Ovary (tissue), 9 donors: ENCODE results near the gene EVI2A. TPM values are rescaled to one million over a fixed set of nuclear protein-coding genes. Genes with fewer than 3 reads are reported as not detected.

Source experiments
- DNase-seq, 5 donors: peaks; one replicate each; pipeline ENCODE4 v3.0.0-alpha.2; 2019 to 2020
- H3K27ac ChIP-seq, 2 donors: fragments of 200-600 bp; one replicate each; pipeline versions ENCODE4 v1.5.1 to v1.8.0; 2019 to 2022
- H3K27me3 ChIP-seq: fragments of 200-600 bp; one replicate; pipeline ENCODE4 v1.8.0; 2022
- H3K36me3 ChIP-seq: fragments of 200-600 bp; sonication (generic); one replicate; pipeline ENCODE4 v1.5.1; 2019
- H3K4me1 ChIP-seq: one replicate; pipeline ENCODE4 v1.8.1; 2013; ENCODE audit warnings: mild to moderate bottlenecking, moderate library complexity; ENCODE audit not compliant: insufficient read depth
- H3K4me3 ChIP-seq: fragments of 200-600 bp; sonication (generic); one replicate; pipeline ENCODE4 v1.5.1; 2017
- H3K9me3 ChIP-seq, 2 donors: fragments of 200-600 bp in 1 of 2; sonication (generic) in 1 of 2; one replicate each; pipeline versions ENCODE4 v1.5.1 to v1.8.1; 2013 to 2019; ENCODE audit warnings: mild to moderate bottlenecking in 1 of 2, moderate library complexity in 1 of 2
- CTCF ChIP-seq, 3 donors: fragments of 450-650 bp in 2 of 3; fragments of 200-600 bp in 1 of 3; IDR thresholded peaks; one replicate each; pipeline versions ENCODE4 v1.5.1 to v1.8.0; 2016 to 2022; ENCODE audit warnings: antibody characterized with exemption in 3 of 3, mild to moderate bottlenecking in 1 of 3
- EP300 ChIP-seq: sonication (generic); formaldehyde crosslinking; IDR thresholded peaks from one replicate; pipeline ENCODE4 v1.6.1; 2017; ENCODE audit warnings: antibody characterized with exemption
- POLR2A ChIP-seq: fragments of 450-650 bp; IDR thresholded peaks from one replicate; pipeline ENCODE4 v1.6.1; 2017; ENCODE audit warnings: antibody characterized with exemption, mild to moderate bottlenecking, moderate library complexity
- WGBS, 3 donors: extraction: QIAGEN DNeasy Blood & Tissue Kit in 1 of 3; methylation state at CpG; one replicate each; pipeline versions ENCODE4 v1.1.5 to v1.1.7; 2013 to 2017; 5-methylcytosine and 5-hydroxymethylcytosine counted together
- intact Hi-C, 4 donors: fragments of 100-400 bp; cut with DNase I; formaldehyde crosslinking; loops; one replicate each; pipeline versions ENCODE4 v1.11.0 to v1.15.1; 2022 to 2023
- polyA plus RNA-seq, 2 donors: library from polyadenylated mRNA; stranded (reverse); fragments of 200-250 nt in 1 of 2; fragments of 350-450 nt in 1 of 2; fragmentation: Illumina TruSeq in 1 of 2; extraction: RNeasy Lipid Tissue Mini Kit (QIAGEN cat#74804) in 1 of 2; gene quantifications; one replicate each; pipeline ENCODE4 v1.2.3, GENCODE V29; 2013 to 2014
- total RNA-seq, 7 donors: library from RNA; depleted of rRNA in 2 of 7; stranded (reverse); fragments of >200 nt in 2 of 7; fragmentation: NEBNext Ultra II Directional in 3 of 7; extraction: Animal tissue kit (Norgen Biotek cat#: 25700) in 3 of 7; gene quantifications; one replicate each; pipeline versions ENCODE4 v1.1.0 to v1.2.4, GENCODE V29; 2016 to 2023
- donor health status: DM: no; HTN: no; CAD: no; lungs with moderate emphysema.
- donor health status: DM: no; HTN: no; CAD: no.
- donor health status: Bipolar disorder and iron deficiency.
- donor health status: DM: yes; HTN: yes; CAD: no.
- donor health status: DM: no; HTN: no; CAD: no.
- donor health status: DM: yes; HTN: yes; CAD: no.

Gene EVI2A
- total and polyA plus RNA-seq, 9 donors = 1.5 to 7.1 (median 3.1) TPM

GRCh38 chr17:31294820-31295488, 26.5 kb downstream of the EVI2A start:
- 89 to 96% (median 90%) methylated on average over 3 of the region's 3 CpGs for WGBS, 3 donors
- no peaks in the 10 kb centered on the region for H3K27me3 ChIP-seq
- H3K4me1 ChIP-seq = no peaks in the 10 kb centered on the region
- DNase-seq = no peak
- TF ChIP-seq POLR2A (no peak), CTCF (IDR thresholded peaks at IDR 0.05) (no peak), EP300 (no peak)
- intact Hi-C loops = no loop called here
- no peaks in the 10 kb centered on the region for H3K36me3 ChIP-seq
- H3K27ac ChIP-seq = no peak overlapping the region
- no peak overlapping the region for H3K4me3 ChIP-seq
- no peaks in the 10 kb centered on the region for H3K9me3 ChIP-seq

- H3K27me3 ChIP-seq = no peaks in the 10 kb centered on the region
- no peak for DNase-seq
- H3K4me3 ChIP-seq = no peak overlapping the region
- H3K36me3 ChIP-seq = no peaks in the 10 kb centered on the region
- H3K27ac ChIP-seq = no peak overlapping the region
- TF ChIP-seq EP300 = no peak
- no peak for TF ChIP-seq POLR2A
- TF ChIP-seq CTCF (IDR thresholded peaks at IDR 0.05) = no peak
- WGBS, 3 donors = 94 to 96% (median 95%) methylated on average over 3 of the region's 3 CpGs
- H3K9me3 ChIP-seq = no peaks in the 10 kb centered on the region
- H3K4me1 ChIP-seq = no peaks in the 10 kb centered on the region
- intact Hi-C loops = no loop called here
Measured at GRCh38 chr17:31294231-31294630, 27.2 kb downstream of the EVI2A start.

- H3K36me3 ChIP-seq = no peaks in the 10 kb centered on the region
- no peaks in the 10 kb centered on the region for H3K27me3 ChIP-seq
- H3K4me1 ChIP-seq = no peaks in the 10 kb centered on the region
- 66 to 90% (median 86%) methylated on average over 2 of the region's 2 CpGs for WGBS, 3 donors
- no peak overlapping the region for H3K4me3 ChIP-seq
- H3K9me3 ChIP-seq = no peaks in the 10 kb centered on the region
- TF ChIP-seq POLR2A (no peak), EP300 (no peak), CTCF (IDR thresholded peaks at IDR 0.05) (no peak)
- no peak for DNase-seq
- intact Hi-C loops = no loop called here
- no peak overlapping the region for H3K27ac ChIP-seq
Measured at GRCh38 chr17:31293581-31293980, 27.8 kb downstream of the EVI2A start.

GRCh38 chr17:31291820-31292219, 29.6 kb downstream of the EVI2A start:
- H3K27ac ChIP-seq = no peak overlapping the region
- no peaks in the 10 kb centered on the region for H3K4me1 ChIP-seq
- H3K4me3 ChIP-seq = no peak overlapping the region
- no peaks in the 10 kb centered on the region for H3K36me3 ChIP-seq
- no peak for TF ChIP-seq EP300
- TF ChIP-seq CTCF (IDR thresholded peaks at IDR 0.05) = no peak
- no peak for TF ChIP-seq POLR2A
- H3K27me3 ChIP-seq = no peaks in the 10 kb centered on the region
- no peaks in the 10 kb centered on the region for H3K9me3 ChIP-seq
- intact Hi-C loops = no loop called here
- no peak for DNase-seq
